Naive B cell (primary cell): Measurements from ENCODE around the gene KDM8. TPM values are rescaled to one million over a fixed set of nuclear protein-coding genes. Genes with fewer than 3 reads are reported as not detected.

Experiments
- ATAC-seq, 2 donors: fragments of 150-1000 bp; cut with Tn5 transposase; 2 replicates each; pipeline ENCODE4 v1.10.0; 2021; ENCODE audit warnings: low read depth in 2 of 2, mild to moderate bottlenecking in 2 of 2, moderate library complexity in 2 of 2
- DNase-seq: peaks from one replicate; pipeline ENCODE4 v3.0.0; 2022
- H3K27ac Mint-ChIP-seq, 6 donors: one replicate each; pipeline ENCODE4 v1.8.0; 2020 to 2022; ENCODE audit warnings: mild to moderate bottlenecking in 6 of 6, mixed read lengths in 6 of 6, moderate library complexity in 5 of 6, inconsistent platforms in 2 of 6
- H3K27me3 Mint-ChIP-seq, 3 donors: one replicate each; pipeline ENCODE4 v1.8.0; 2021 to 2022; ENCODE audit warnings: mixed read lengths in 3 of 3, mild to moderate bottlenecking in 1 of 3
- H3K36me3 Mint-ChIP-seq, 2 donors: one replicate each; pipeline ENCODE4 v1.8.0; 2020 to 2022; ENCODE audit warnings: mixed read lengths in 2 of 2, inconsistent platforms in 1 of 2, mild to moderate bottlenecking in 1 of 2
- H3K4me1 Mint-ChIP-seq, 3 donors: one replicate each; pipeline ENCODE4 v1.8.0; 2020 to 2022; ENCODE audit warnings: mixed read lengths in 3 of 3, inconsistent platforms in 1 of 3, mild to moderate bottlenecking in 1 of 3, moderate library complexity in 1 of 3
- H3K4me3 Mint-ChIP-seq, 8 donors: one replicate each; pipeline ENCODE4 v1.8.0; 2020 to 2022; ENCODE audit warnings: mild to moderate bottlenecking in 8 of 8, mixed read lengths in 8 of 8, moderate library complexity in 8 of 8, inconsistent platforms in 2 of 8
- H3K9me3 Mint-ChIP-seq, 7 donors: one replicate each; pipeline ENCODE4 v1.8.0; 2020 to 2022; ENCODE audit warnings: mixed read lengths in 7 of 7, mild to moderate bottlenecking in 5 of 7, inconsistent platforms in 2 of 7, moderate library complexity in 1 of 7
- polyA plus RNA-seq, 6 donors: library from polyadenylated mRNA; unstranded; fragments of 300-500 nt; fragmentation: Illumina TruSeq; gene quantifications; one replicate each; pipeline ENCODE4 v1.2.3, GENCODE V29; 2021; ENCODE audit warnings: low read depth in 6 of 6

The KDM8 gene
- polyA plus RNA-seq, 6 donors from 2014 or later, result 2.9 to 8.2 (median 4.2) TPM; not detected in 1

- Mint-ChIP-seq H3K4me1 (peaks cover 0 to 27% (median 14%) of the 10 kb centered on the region in 3 donors), H3K36me3 (peaks cover 2 to 9% of the 10 kb centered on the region in 2 donors), H3K4me3 (peak overlapping the region in 1 of 8 donors; percentile 29), H3K27ac (no peak overlapping the region), H3K27me3 (no peaks in the 10 kb centered on the region), H3K9me3 (no peaks in the 10 kb centered on the region)
- DNase-seq, result no peak
- no peak for ATAC-seq
Observed at GRCh38 chr16:27209591-27209990, 6.3 kb downstream of the KDM8 start.

- no peaks in the 10 kb centered on the region for H3K27me3 Mint-ChIP-seq
- H3K4me3 Mint-ChIP-seq, result no peak overlapping the region
- DNase-seq (no peak), ATAC-seq (no peak)
- H3K36me3 Mint-ChIP-seq, result peaks cover 7 to 14% of the 10 kb centered on the region in 2 donors
- no peaks in the 10 kb centered on the region for H3K9me3 Mint-ChIP-seq
- H3K4me1 Mint-ChIP-seq, result peaks cover 0 to 22% (median 12%) of the 10 kb centered on the region in 3 donors
- H3K27ac Mint-ChIP-seq, result no peak overlapping the region
Observed at GRCh38 chr16:27210174-27210573, 6.8 kb downstream of the KDM8 start.

- Mint-ChIP-seq H3K4me1 (peaks cover 0 to 14% (median 4%) of the 10 kb centered on the region in 3 donors), H3K27me3 (no peaks in the 10 kb centered on the region), H3K9me3 (no peaks in the 10 kb centered on the region), H3K36me3 (peaks cover 7 to 23% of the 10 kb centered on the region in 2 donors), H3K27ac (no peak overlapping the region), H3K4me3 (no peak overlapping the region)
- ATAC-seq (no peak), DNase-seq (no peak)
Observed at GRCh38 chr16:27211026-27211425, 7.7 kb downstream of the KDM8 start.

GRCh38 chr16:27214084-27214961 is 11.0 kb downstream of the KDM8 start:
- no peak overlapping the region for H3K27ac Mint-ChIP-seq
- no peaks in the 10 kb centered on the region for H3K9me3 Mint-ChIP-seq
- ATAC-seq (no peak), DNase-seq (no peak)
- H3K27me3 Mint-ChIP-seq, result no peaks in the 10 kb centered on the region
- peaks cover 7 to 25% of the 10 kb centered on the region in 2 donors for H3K36me3 Mint-ChIP-seq
- peaks cover 0 to 3% (median 0%) of the 10 kb centered on the region in 3 donors for H3K4me1 Mint-ChIP-seq
- no peak overlapping the region for H3K4me3 Mint-ChIP-seq

- DNase-seq (no peak), ATAC-seq (no peak)
- H3K9me3 Mint-ChIP-seq, result no peaks in the 10 kb centered on the region
- peak overlapping the region in 1 of 8 donors; percentile 56 for H3K4me3 Mint-ChIP-seq
- peaks cover 0 to 3% (median 0%) of the 10 kb centered on the region in 3 donors for H3K4me1 Mint-ChIP-seq
- H3K36me3 Mint-ChIP-seq, result peaks cover 7 to 25% of the 10 kb centered on the region in 2 donors
- no peaks in the 10 kb centered on the region for H3K27me3 Mint-ChIP-seq
- no peak overlapping the region for H3K27ac Mint-ChIP-seq
Observed at GRCh38 chr16:27215660-27216059, 12.3 kb downstream of the KDM8 start.

GRCh38 chr16:27216297-27216885 is 13.1 kb downstream of the KDM8 start:
- no peak for ATAC-seq
- Mint-ChIP-seq H3K27ac (peak overlapping the region in 1 of 6 donors; percentile 16), H3K4me1 (peaks cover 0 to 3% (median 0%) of the 10 kb centered on the region in 3 donors), H3K27me3 (no peaks in the 10 kb centered on the region), H3K36me3 (peaks cover 7 to 25% of the 10 kb centered on the region in 2 donors), H3K4me3 (peak overlapping the region in 1 of 8 donors; percentile 42), H3K9me3 (no peaks in the 10 kb centered on the region)
- DNase-seq, result no peak

- Mint-ChIP-seq H3K9me3 (no peaks in the 10 kb centered on the region), H3K27ac (no peak overlapping the region), H3K36me3 (peaks cover 7 to 25% of the 10 kb centered on the region in 2 donors), H3K4me3 (no peak overlapping the region), H3K4me1 (peaks cover 0 to 7% (median 6%) of the 10 kb centered on the region in 3 donors), H3K27me3 (no peaks in the 10 kb centered on the region)
- ATAC-seq (no peak), DNase-seq (no peak)
Observed at GRCh38 chr16:27217256-27217655, 13.9 kb downstream of the KDM8 start.

GRCh38 chr16:27218756-27219155 is 15.4 kb downstream of the KDM8 start:
- H3K27ac Mint-ChIP-seq, result no peak overlapping the region
- ATAC-seq, result no peak

GRCh38 chr16:27219161-27219560 is 15.8 kb downstream of the KDM8 start:
- ATAC-seq (no peak), DNase-seq (no peak)
- H3K9me3 Mint-ChIP-seq, result no peaks in the 10 kb centered on the region
- peaks cover 4 to 15% (median 14%) of the 10 kb centered on the region in 3 donors for H3K4me1 Mint-ChIP-seq
- H3K27me3 Mint-ChIP-seq, result no peaks in the 10 kb centered on the region
- H3K4me3 Mint-ChIP-seq, result no peak overlapping the region
- peaks cover 7 to 27% of the 10 kb centered on the region in 2 donors for H3K36me3 Mint-ChIP-seq
- no peak overlapping the region for H3K27ac Mint-ChIP-seq

More at GRCh38 chr16:27218756-27219155, 15.4 kb downstream of the KDM8 start:
- H3K4me3 Mint-ChIP-seq, result no peak overlapping the region
- no peaks in the 10 kb centered on the region for H3K27me3 Mint-ChIP-seq
- H3K9me3 Mint-ChIP-seq, result no peaks in the 10 kb centered on the region
- DNase-seq, result no peak
- H3K36me3 Mint-ChIP-seq, result peaks cover 7 to 27% of the 10 kb centered on the region in 2 donors
- H3K4me1 Mint-ChIP-seq, result peaks cover 0 to 11% (median 11%) of the 10 kb centered on the region in 3 donors

- ATAC-seq, result no peak
- Mint-ChIP-seq H3K4me3 (peak overlapping the region in 1 of 8 donors; percentile 48), H3K9me3 (no peaks in the 10 kb centered on the region), H3K36me3 (peaks cover 0 to 19% of the 10 kb centered on the region in 2 donors), H3K27ac (no peak overlapping the region), H3K4me1 (peaks cover 4 to 18% (median 17%) of the 10 kb centered on the region in 3 donors), H3K27me3 (no peaks in the 10 kb centered on the region)
- no peak for DNase-seq
Observed at GRCh38 chr16:27220120-27220519, 16.8 kb downstream of the KDM8 start.

GRCh38 chr16:27220527-27220926 is 17.2 kb downstream of the KDM8 start:
- ATAC-seq (no peak), DNase-seq (no peak)
- no peaks in the 10 kb centered on the region for H3K27me3 Mint-ChIP-seq
- H3K9me3 Mint-ChIP-seq, result no peaks in the 10 kb centered on the region
- no peak overlapping the region for H3K4me3 Mint-ChIP-seq
- H3K27ac Mint-ChIP-seq, result no peak overlapping the region
- H3K36me3 Mint-ChIP-seq, result peaks cover 0 to 15% of the 10 kb centered on the region in 2 donors
- peaks cover 4 to 21% (median 20%) of the 10 kb centered on the region in 3 donors for H3K4me1 Mint-ChIP-seq

- DNase-seq (no peak), ATAC-seq (no peak)
- peaks cover under 1 to 11% of the 10 kb centered on the region in 2 donors for H3K36me3 Mint-ChIP-seq
- H3K4me1 Mint-ChIP-seq, result peaks cover 5 to 25% (median 25%) of the 10 kb centered on the region in 3 donors
- H3K27me3 Mint-ChIP-seq, result no peaks in the 10 kb centered on the region
- no peaks in the 10 kb centered on the region for H3K9me3 Mint-ChIP-seq
- H3K4me3 Mint-ChIP-seq, result no peak overlapping the region
- H3K27ac Mint-ChIP-seq, result peak overlapping the region in 1 of 6 donors; percentile 60
Observed at GRCh38 chr16:27220991-27221390, 17.7 kb downstream of the KDM8 start.

GRCh38 chr16:27221576-27222248 is 18.4 kb downstream of the KDM8 start:
- Mint-ChIP-seq H3K9me3 (no peaks in the 10 kb centered on the region), H3K27ac (peak overlapping the region in 4 of 6 donors; percentile 7 to 78 (median 31)), H3K27me3 (no peaks in the 10 kb centered on the region), H3K36me3 (peaks cover 4 to 8% of the 10 kb centered on the region in 2 donors), H3K4me1 (peaks cover 10 to 33% (median 32%) of the 10 kb centered on the region in 3 donors), H3K4me3 (no peak overlapping the region)
- no peak for DNase-seq
- no peak for ATAC-seq
